GM19455 (cell line): Measurements from ENCODE around the gene C7orf57.
A peak's percentile ranks its signal among the peaks of the same experiment; 100 is the strongest.

Experiments
- ATAC-seq: cut with Tn5 transposase; IDR thresholded peaks from one replicate; pipeline ENCODE4 v1.9.1; 2021; ENCODE audit not compliant: unreplicated experiment

C7orf57 gene

DNA sequence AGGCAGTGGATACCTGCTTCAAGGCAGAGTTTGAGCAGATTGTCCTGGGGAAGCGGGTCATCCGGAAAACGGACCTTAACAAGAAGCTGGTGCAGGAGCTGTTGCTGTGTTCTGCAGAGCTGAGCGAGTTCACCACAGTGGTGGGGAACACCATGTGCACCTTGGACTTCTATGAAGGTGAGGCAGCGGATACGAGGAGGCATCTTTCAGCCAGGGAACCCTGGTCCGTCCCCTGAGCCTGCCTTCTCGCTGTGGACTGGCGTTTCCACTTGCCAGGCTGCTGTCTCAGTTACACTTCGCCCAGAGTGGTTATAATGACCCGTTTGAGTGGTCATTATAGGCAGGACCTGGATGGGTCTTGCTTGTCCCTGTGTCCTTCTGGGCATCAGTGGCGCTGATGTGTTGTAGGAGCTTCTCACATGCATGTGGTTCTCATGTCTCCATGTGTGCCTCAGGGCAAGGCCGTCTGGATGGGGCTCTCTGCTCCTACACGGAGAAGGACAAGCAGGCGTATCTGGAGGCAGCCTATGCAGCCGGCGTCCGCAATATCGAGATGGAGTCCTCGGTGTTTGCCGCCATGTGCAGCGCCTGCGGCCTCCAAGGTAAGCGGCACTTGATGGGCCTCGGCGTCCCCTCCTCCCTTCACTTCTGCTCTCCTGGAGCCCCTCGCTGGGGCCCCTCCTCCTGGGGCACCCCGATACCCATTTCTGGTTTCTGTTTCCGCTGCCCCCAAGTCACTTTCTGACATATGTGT lies 71.7 kb downstream of the C7orf57 start:
- ATAC-seq: no peak

DNA sequence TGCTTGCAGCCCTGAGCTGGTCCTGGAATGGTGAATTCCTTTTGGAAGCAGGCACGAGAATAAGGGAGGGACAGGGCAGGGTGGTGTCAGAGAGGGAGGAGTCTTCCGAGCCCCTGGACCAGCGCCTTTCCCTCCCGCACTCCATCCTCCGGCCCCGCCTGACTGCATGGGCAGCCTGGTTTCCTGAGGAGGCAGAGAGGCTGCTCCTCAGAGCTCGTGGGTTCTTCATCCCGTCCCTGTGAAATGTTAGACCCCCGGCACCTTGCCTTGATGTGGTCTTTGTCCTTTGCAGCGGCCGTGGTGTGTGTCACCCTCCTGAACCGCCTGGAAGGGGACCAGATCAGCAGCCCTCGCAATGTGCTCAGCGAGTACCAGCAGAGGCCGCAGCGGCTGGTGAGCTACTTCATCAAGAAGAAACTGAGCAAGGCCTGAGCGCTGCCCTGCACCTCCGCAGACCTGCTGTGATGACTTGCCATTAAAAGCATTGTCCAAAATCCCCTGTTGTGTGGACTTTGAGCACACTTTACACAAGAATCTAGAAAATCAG lies 72.7 kb downstream of the C7orf57 start:
- ATAC-seq: no peak

DNA sequence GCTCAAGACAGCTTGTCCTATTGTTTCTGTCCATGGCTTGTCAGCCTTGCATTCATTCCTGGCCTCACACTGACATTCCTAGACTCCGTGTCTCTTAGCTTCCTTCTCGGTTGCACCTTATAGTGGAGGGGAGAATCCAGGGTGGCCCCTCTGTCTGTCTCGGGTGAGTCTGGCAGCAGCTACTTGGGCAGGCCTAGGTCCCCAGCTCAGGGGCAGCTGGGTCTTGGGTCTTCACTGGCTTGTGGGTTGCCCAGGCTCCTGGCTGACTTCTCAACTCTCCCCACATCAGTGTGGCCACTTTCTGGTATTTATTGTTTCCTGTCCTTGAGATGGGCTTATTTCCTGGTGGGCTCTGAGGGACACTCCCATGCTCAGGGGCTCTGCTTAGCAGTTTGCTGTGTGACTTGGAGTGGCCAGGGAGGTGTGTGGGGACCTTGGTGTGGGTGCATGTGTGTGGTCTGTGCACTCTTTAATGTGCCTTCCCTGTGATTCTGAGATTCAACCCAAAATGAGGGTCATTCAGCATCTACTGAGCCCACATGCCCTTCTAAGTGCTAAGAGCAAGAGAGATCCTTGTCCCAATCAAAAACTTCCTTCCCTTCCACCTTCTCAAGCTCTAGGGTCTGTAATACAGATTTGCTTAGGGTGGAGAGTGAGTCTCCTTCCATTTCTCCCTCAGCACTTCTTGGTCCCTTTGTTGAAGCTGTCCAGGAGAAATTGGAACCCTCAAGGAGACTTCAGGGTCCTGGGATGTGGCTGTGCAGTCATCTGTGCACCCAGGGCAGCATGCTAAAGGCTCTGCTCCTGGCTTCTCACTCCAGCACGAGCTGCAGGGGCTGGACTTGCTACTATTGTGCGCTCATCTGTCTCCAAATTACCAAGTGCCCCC lies 73.9 kb downstream of the C7orf57 start:
- ATAC-seq: no peak

DNA sequence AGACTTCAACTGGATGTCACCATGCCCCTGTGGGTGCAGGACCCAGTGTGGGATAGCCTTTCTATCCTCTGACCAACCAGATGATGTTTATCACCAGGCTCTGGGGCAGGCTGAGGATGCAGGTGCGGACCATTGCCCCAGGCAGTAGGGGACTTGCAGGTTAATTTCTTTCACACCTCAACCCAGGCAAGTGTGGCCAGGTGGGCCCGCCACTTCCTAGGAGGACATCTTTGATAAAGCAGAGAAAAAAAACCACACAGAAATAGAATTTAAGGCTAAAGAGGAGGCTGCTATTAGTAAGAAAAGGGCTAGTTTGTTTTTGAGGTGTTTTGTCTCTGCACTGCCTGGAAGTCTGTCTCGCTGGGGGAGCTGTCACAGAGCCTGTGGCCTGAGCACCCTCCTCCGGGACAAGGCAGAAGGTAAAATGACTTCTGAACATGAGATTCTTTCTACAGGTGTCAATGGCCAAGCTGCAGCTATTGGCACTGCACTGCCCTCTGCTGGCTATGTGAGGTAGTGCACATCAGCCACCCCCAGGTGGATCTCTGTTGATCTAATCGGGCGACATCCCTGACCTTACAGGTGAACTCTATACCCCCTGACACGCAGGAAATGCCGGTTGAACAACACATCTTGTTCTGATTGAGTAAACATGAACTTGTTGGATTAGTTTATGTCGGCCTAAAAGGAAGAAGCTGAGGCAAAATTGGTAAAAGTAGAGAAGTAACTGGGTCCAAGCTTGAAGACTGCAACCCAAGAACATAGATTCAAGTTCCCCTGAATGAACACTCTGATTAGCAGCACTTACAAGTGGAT lies 74.7 kb downstream of the C7orf57 start:
- peak; percentile 96 for ATAC-seq

DNA sequence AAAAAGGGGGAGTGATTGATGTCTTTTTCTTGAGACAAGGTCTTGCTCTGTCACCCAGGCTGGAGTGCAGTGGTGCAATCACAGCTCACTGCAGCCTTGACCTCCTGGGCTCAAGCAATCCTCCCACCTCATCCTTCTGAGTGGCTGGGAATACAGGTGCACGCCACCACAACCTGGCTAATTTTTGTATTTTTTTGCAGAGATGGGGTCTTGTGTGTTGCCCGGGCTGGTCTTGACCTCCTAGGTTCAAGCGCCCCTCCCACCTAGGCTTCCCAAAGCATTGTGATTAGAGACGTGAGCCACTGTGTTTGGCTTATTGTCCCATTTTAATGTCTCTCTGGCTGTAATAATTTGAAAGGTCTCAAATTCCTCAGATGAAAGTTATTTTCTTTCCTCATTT lies 75.5 kb downstream of the C7orf57 start:
- no peak for ATAC-seq
